ENCODE results near the gene TMEM151A. TPM values are rescaled to one million over a fixed set of nuclear protein-coding genes. Genes with fewer than 3 reads are reported as not detected.

Gene TMEM151A
- total RNA-seq, 1 experiment from 2014 or later, result not detected

DNA sequence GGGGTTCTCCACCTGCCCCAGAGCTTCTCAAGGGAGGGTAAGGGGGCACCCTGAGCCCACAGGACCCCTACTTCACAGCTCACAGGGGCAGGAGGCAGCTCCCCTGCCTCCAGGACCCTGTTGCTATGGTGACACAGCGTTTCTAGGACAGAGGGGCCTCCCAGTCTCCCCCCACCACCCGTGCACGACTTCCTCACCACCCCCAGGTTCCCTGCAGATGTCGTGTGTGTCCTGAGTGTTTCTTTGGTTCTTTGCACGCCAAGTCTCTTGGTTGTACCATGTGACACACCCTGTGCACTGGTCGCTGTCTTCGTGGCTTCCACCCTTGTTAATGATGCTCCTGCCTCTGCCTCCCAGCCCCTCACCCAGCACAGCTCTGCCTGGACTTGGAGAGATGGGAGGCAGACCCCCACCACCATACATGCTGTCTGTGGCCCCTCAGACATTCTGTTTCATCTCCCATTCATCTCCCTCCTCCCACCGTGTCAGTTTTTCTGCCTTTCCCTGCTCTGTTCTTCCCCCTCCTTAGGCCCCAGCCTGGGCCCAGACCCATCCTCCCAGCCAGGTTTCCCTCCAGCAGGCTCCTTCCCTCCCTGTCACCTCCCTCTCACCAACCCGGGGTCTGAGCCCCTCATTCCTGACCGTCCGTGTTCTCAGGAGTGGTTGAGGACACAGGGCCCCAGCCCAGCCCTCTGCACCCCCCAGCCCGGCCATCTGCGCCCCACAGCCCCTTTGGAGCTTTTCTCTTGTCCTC lies 47.7 kb upstream of the TMEM151A start:
- Histone ChIP-seq H3K9me2 (replicated peaks; ENCODE audit: low read length) (no peaks in the 10 kb centered on the region), H3K36me3 (ENCODE audit: low read depth, low read length) (peaks cover 7% of the 10 kb centered on the region; the same call in 1 of the 2 replicates), H3K4me1 (ENCODE audit: insufficient read depth, low read length) (no peaks in the 10 kb centered on the region), H3K79me2 (ENCODE audit: low read length) (no peaks in the 10 kb centered on the region), H3K27ac (ENCODE audit: low read length) (no peak overlapping the region), H3K9ac (ENCODE audit: low read length) (no peak overlapping the region), H3K27me3 (ENCODE audit: low read length) (no peaks in the 10 kb centered on the region), H3K4me3 (ENCODE audit: low read length) (no peak overlapping the region), H2AFZ (ENCODE audit: low read length) (no peak overlapping the region), H3F3A (ENCODE audit: low read length, unreplicated experiment) (no peaks in the 10 kb centered on the region), H3K4me2 (ENCODE audit: low read length) (no peak overlapping the region), H3K9me3 (ENCODE audit: low read length) (no peaks in the 10 kb centered on the region), H4K20me1 (ENCODE audit: low read length) (no peaks in the 10 kb centered on the region)
- intact Hi-C loops (cut with micrococcal nuclease), result no loop called here
- CTCF ChIA-PET, result no interaction called here
- POLR2A ChIA-PET (ENCODE audit: unreplicated experiment), result no interaction called here
- ATAC-seq (no peak), DNase-seq (no peak)
- BruUV-seq (replicated peaks), result TSS peak; percentile 37
- no peak for TF ChIP-seq EZH2 (IDR thresholded peaks at IDR 0.05; ENCODE audit: low read length, unreplicated experiment)
- TF ChIP-seq, protein P1, sequence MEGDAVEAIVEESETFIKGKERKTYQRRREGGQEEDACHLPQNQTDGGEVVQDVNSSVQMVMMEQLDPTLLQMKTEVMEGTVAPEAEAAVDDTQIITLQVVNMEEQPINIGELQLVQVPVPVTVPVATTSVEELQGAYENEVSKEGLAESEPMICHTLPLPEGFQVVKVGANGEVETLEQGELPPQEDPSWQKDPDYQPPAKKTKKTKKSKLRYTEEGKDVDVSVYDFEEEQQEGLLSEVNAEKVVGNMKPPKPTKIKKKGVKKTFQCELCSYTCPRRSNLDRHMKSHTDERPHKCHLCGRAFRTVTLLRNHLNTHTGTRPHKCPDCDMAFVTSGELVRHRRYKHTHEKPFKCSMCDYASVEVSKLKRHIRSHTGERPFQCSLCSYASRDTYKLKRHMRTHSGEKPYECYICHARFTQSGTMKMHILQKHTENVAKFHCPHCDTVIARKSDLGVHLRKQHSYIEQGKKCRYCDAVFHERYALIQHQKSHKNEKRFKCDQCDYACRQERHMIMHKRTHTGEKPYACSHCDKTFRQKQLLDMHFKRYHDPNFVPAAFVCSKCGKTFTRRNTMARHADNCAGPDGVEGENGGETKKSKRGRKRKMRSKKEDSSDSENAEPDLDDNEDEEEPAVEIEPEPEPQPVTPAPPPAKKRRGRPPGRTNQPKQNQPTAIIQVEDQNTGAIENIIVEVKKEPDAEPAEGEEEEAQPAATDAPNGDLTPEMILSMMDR (conservative IDR thresholded peaks at IDR 0.05; ENCODE audit: low read depth, low read length), result no peak
- TF ChIP-seq EZH2phosphoT487 (IDR thresholded peaks at IDR 0.05; ENCODE audit: borderline replicate concordance, low read length), result no peak

GRCh38 chr11:66247295-66247694 lies 44.4 kb upstream of the TMEM151A start:
- no peaks in the 10 kb centered on the region for H3K9me3 ChIP-seq (ENCODE audit: low read length)
- no peaks in the 10 kb centered on the region; the same call in 1 of the 2 replicates for H3K36me3 ChIP-seq (ENCODE audit: low read depth, low read length)
- intact Hi-C loops (cut with micrococcal nuclease), result no loop called here
- BruUV-seq (replicated peaks), result no TSS peak
- H3K4me2 ChIP-seq (ENCODE audit: low read length), result no peak overlapping the region
- H2AFZ ChIP-seq (ENCODE audit: low read length), result no peak overlapping the region
- no peaks in the 10 kb centered on the region for H3K4me1 ChIP-seq (ENCODE audit: insufficient read depth, low read length)
- no peaks in the 10 kb centered on the region for H3K27me3 ChIP-seq (ENCODE audit: low read length)
- H3K79me2 ChIP-seq (ENCODE audit: low read length), result no peaks in the 10 kb centered on the region
- H3F3A ChIP-seq (ENCODE audit: low read length, unreplicated experiment), result no peaks in the 10 kb centered on the region
- H3K9ac ChIP-seq (ENCODE audit: low read length), result no peak overlapping the region
- no peaks in the 10 kb centered on the region for H4K20me1 ChIP-seq (ENCODE audit: low read length)
- no peak for DNase-seq
- no peak overlapping the region for H3K27ac ChIP-seq (ENCODE audit: low read length)
- no peaks in the 10 kb centered on the region for H3K9me2 ChIP-seq (replicated peaks; ENCODE audit: low read length)
- H3K4me3 ChIP-seq (ENCODE audit: low read length), result no peak overlapping the region
- ChIA-PET POLR2A (ENCODE audit: unreplicated experiment) (no interaction called here), CTCF (no interaction called here)
- no peak for TF ChIP-seq EZH2 (IDR thresholded peaks at IDR 0.05; ENCODE audit: low read length, unreplicated experiment)
- TF ChIP-seq, protein P1 (conservative IDR thresholded peaks at IDR 0.05; ENCODE audit: low read depth, low read length), result no peak
- TF ChIP-seq EZH2phosphoT487 (IDR thresholded peaks at IDR 0.05; ENCODE audit: borderline replicate concordance, low read length), result no peak
- ATAC-seq, result no peak

- ATAC-seq (peak; percentile 72), DNase-seq (no peak)
- intact Hi-C loops (cut with micrococcal nuclease), result no loop called here
- Histone ChIP-seq H3K4me2 (ENCODE audit: low read length) (no peak overlapping the region), H2AFZ (ENCODE audit: low read length) (no peak overlapping the region), H3K4me3 (ENCODE audit: low read length) (no peak overlapping the region), H3K36me3 (ENCODE audit: low read depth, low read length) (no peaks in the 10 kb centered on the region), H3F3A (ENCODE audit: low read length, unreplicated experiment) (no peaks in the 10 kb centered on the region), H3K79me2 (ENCODE audit: low read length) (no peaks in the 10 kb centered on the region), H3K4me1 (ENCODE audit: insufficient read depth, low read length) (no peaks in the 10 kb centered on the region), H4K20me1 (ENCODE audit: low read length) (no peaks in the 10 kb centered on the region), H3K27ac (ENCODE audit: low read length) (no peak overlapping the region), H3K27me3 (ENCODE audit: low read length) (no peaks in the 10 kb centered on the region), H3K9me2 (replicated peaks; ENCODE audit: low read length) (no peaks in the 10 kb centered on the region), H3K9ac (ENCODE audit: low read length) (no peak overlapping the region), H3K9me3 (ENCODE audit: low read length) (no peaks in the 10 kb centered on the region)
- TF ChIP-seq EZH2 (IDR thresholded peaks at IDR 0.05; ENCODE audit: low read length, unreplicated experiment), result no peak
- TF ChIP-seq, protein P1 (conservative IDR thresholded peaks at IDR 0.05; ENCODE audit: low read depth, low read length), result no peak
- no peak for TF ChIP-seq EZH2phosphoT487 (IDR thresholded peaks at IDR 0.05; ENCODE audit: borderline replicate concordance, low read length)
- BruUV-seq (replicated peaks), result no TSS peak
- ChIA-PET POLR2A (ENCODE audit: unreplicated experiment) (no interaction called here), CTCF (no interaction called here)
Measured at GRCh38 chr11:66247801-66248200, 43.9 kb upstream of the TMEM151A start.

Data from PC-3 (cell line).